GM23248 (cell line): ENCODE data around the gene CARD10. TPM values are rescaled to one million over a fixed set of nuclear protein-coding genes. Genes with fewer than 3 reads are reported as not detected.

Source experiments
- DNase-seq: peaks from one replicate; pipeline ENCODE4 v3.0.0-alpha.2; 2015
- H2AFZ ChIP-seq: fragments of 200-600 bp; sonication (generic); 2 replicates; pipeline ENCODE4 v1.6.1; 2016; ENCODE audit warnings: antibody characterized with exemption
- H3F3A ChIP-seq: fragments of 200-600 bp; sonication (generic); 2 replicates; pipeline ENCODE4 v1.6.1; 2016; ENCODE audit warnings: mild to moderate bottlenecking, antibody characterized with exemption, mixed run types; ENCODE audit not compliant: insufficient read depth
- H3K27ac ChIP-seq: fragments of 200-600 bp; sonication (generic); 2 replicates; pipeline ENCODE4 v1.5.1; 2016; ENCODE audit warnings: mild to moderate bottlenecking
- H3K27me3 ChIP-seq: fragments of 200-600 bp; sonication (generic); replicated peaks from 2 replicates; pipeline ENCODE4 v1.6.1; 2016; ENCODE audit warnings: mild to moderate bottlenecking; ENCODE audit not compliant: insufficient read depth
- H3K36me3 ChIP-seq: fragments of 200-600 bp; sonication (generic); 2 replicates; pipeline ENCODE4 v1.6.1; 2016; ENCODE audit warnings: low read depth, mild to moderate bottlenecking
- H3K4me1 ChIP-seq: fragments of 200-600 bp; sonication (generic); 2 replicates; pipeline ENCODE4 v1.6.1; 2016; ENCODE audit warnings: mild to moderate bottlenecking; ENCODE audit not compliant: insufficient read depth
- H3K4me2 ChIP-seq: fragments of 200-600 bp; sonication (generic); one replicate; pipeline ENCODE4 v1.6.1; 2016; ENCODE audit warnings: mild to moderate bottlenecking; ENCODE audit not compliant: unreplicated experiment
- H3K4me3 ChIP-seq: fragments of 200-600 bp; sonication (generic); 2 replicates; pipeline ENCODE4 v1.5.1; 2016; ENCODE audit warnings: mild to moderate bottlenecking
- H3K79me2 ChIP-seq: fragments of 200-600 bp; sonication (generic); 2 replicates; pipeline ENCODE4 v1.6.1; 2016; ENCODE audit warnings: mild to moderate bottlenecking; ENCODE audit not compliant: insufficient read depth
- H3K9ac ChIP-seq: fragments of 200-600 bp; sonication (generic); 2 replicates; pipeline ENCODE4 v1.6.1; 2016; ENCODE audit warnings: mild to moderate bottlenecking
- H3K9me2 ChIP-seq: fragments of 200-600 bp; sonication (generic); 2 replicates; pipeline ENCODE4 v1.6.1; 2016; ENCODE audit warnings: mixed run types, mild to moderate bottlenecking, moderate library complexity; ENCODE audit not compliant: insufficient read depth
- H3K9me3 ChIP-seq: fragments of 200-600 bp; sonication (generic); one replicate; pipeline ENCODE4 v1.6.1; 2017; ENCODE audit warnings: low read depth
- H4K20me1 ChIP-seq: fragments of 200-600 bp; sonication (generic); 2 replicates; pipeline ENCODE4 v1.6.0; 2016; ENCODE audit not compliant: insufficient read depth
- EZH2 ChIP-seq: fragments of 200-600 bp; sonication (generic); IDR thresholded peaks from 2 replicates; pipeline ENCODE4 v1.6.1; 2018; ENCODE audit warnings: antibody characterized with exemption, mild to moderate bottlenecking; ENCODE audit not compliant: insufficient read depth, poor library complexity, severe bottlenecking
- EZH2phosphoT487 ChIP-seq: fragments of 200-600 bp; sonication (generic); IDR thresholded peaks from 2 replicates; pipeline ENCODE4 v1.6.1; 2018; ENCODE audit warnings: antibody characterized with exemption, moderate library complexity, mild to moderate bottlenecking, low read depth; ENCODE audit not compliant: insufficient read depth
- WGBS, 2 experiments: methylation state at CpG; one replicate each; pipeline ENCODE4 v1.1.6; 2015 to 2017; ENCODE audit warnings: low lambda C conversion rate in 2 of 2, low coverage in 1 of 2; ENCODE audit errors: missing lambda C conversion rate in 2 of 2; 5-methylcytosine and 5-hydroxymethylcytosine counted together
- in situ Hi-C: fragments of 300-500 bp; cut with MboI; formaldehyde crosslinking; loops from 2 replicates; pipeline ENCODE4 v1.15.0; 2020
- polyA plus RNA-seq: library from polyadenylated mRNA; unstranded; fragments of >200 nt; fragmentation: Nextera tagmentation; extraction: Ambion mirVana; gene quantifications from 2 replicates; pipeline ENCODE4 v1.2.1, GENCODE V29; 2016
- total RNA-seq: library from RNA; depleted of rRNA; stranded (reverse); fragments of >200 nt; shearing (Covaris generic); gene quantifications from 2 replicates; pipeline ENCODE4 v1.2.3, GENCODE V29; 2014

The CARD10 gene
- total and polyA plus RNA-seq, 2 experiments from 2014 or later: 2.8 to 4.4 TPM

DNA sequence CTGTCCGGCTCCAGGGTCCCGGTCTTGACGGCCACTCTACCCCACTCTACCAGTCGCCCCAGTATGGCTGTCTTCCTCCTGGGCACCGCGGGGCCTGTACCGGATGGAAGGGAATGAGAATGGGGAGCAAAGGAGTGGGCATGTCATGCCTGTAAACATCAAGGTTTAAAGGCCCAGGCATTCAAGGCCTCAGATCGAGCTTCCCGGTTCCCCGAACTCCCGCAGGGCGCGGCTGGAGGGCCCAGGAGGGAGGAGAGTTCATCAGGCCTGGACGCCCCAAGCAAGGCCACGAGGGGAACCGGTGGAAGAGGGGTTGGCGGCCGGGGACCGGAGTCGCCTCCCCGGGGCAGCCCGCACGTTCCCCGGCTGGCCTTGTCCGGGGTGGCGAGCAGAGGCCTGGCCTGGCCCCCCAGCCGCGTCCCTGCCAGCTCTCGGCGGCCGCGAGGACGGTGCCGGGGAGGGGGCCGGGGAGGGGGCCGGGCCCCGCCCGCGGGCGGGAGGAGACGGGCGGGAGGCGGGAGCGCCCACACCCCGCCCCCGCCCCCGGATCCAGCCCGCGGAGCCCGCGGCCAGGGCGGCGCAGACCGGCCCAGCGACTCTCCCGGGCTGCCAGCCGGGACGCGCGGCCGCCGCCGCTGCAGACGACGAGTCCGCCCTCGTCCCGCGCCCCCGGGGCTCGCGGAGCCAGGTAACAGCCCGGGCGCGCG, 40.8 kb upstream of the CARD10 start, which contains the start of gene CDC42EP1:
Gene CDC42EP1 (plus strand): TSS at position 580 of the 707 bp plus-strand sequence. CDS start 5,870 bp downstream, outside the sequence.
- H3F3A ChIP-seq: peaks cover 28% of the 10 kb centered on the region
- no peak for TF ChIP-seq EZH2phosphoT487
- TF ChIP-seq EZH2: no peak
- H3K9me2 ChIP-seq: no peaks in the 10 kb centered on the region
- H3K27me3 ChIP-seq: no peaks in the 10 kb centered on the region
- peaks cover 51% of the 10 kb centered on the region for H3K79me2 ChIP-seq
- H3K4me1 ChIP-seq: peaks cover 35% of the 10 kb centered on the region
- peak within 1 kb of the TSS; percentile 90 for H3K4me3 ChIP-seq
- in situ Hi-C loops: no loop called here
- peak within 1 kb of the TSS; percentile 95 for H3K9ac ChIP-seq
- H3K27ac ChIP-seq: peak within 1 kb of the TSS; percentile 94
- H3K36me3 ChIP-seq: no peaks in the 10 kb centered on the region
- peaks cover 11% of the 10 kb centered on the region; the same call in 1 of the 2 replicates for H4K20me1 ChIP-seq
- 3 to 5% methylated on average over 32 to 71 of the region's 76 CpGs for WGBS, 2 experiments
- H3K9me3 ChIP-seq: no peaks in the 10 kb centered on the region
- peak within 1 kb of the TSS; percentile 80 for H2AFZ ChIP-seq
- peak; percentile 82 for DNase-seq
- H3K4me2 ChIP-seq: peak within 1 kb of the TSS; percentile 91

DNA sequence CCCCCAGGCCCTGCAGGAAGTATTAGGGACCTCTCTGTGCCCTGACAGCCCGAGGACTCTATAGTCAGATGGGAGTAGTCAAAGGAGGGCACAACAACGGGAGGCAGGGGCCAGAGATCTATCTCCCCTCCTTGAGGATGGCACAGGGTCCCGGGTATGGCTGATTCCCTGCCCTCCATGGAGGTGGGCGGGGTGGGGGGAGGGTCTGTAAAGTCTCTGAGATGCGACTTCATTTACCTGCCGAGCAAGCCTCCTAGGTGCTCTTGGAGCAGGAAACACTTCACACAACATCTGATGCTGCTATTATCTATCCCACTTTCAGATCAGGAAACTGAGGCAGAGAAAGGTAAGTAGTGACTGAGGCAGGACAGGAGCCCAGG, 40.3 kb upstream of the CARD10 start:
- peak overlapping the region; percentile 95 for H3K9ac ChIP-seq
- no peaks in the 10 kb centered on the region for H3K9me3 ChIP-seq
- no peak for DNase-seq
- H3K27me3 ChIP-seq: no peaks in the 10 kb centered on the region
- no peaks in the 10 kb centered on the region for H3K9me2 ChIP-seq
- 57 to 66% methylated on average over 6 of the region's 6 CpGs for WGBS, 2 experiments
- in situ Hi-C loops: no loop called here
- peaks cover 45% of the 10 kb centered on the region for H3K79me2 ChIP-seq
- H3F3A ChIP-seq: peaks cover 23% of the 10 kb centered on the region
- no peak for TF ChIP-seq EZH2phosphoT487
- TF ChIP-seq EZH2: no peak
- peak overlapping the region; percentile 87 for H3K4me2 ChIP-seq
- H3K27ac ChIP-seq: peak overlapping the region; percentile 94
- peak overlapping the region; percentile 90 for H3K4me3 ChIP-seq
- peaks cover 31% of the 10 kb centered on the region for H3K4me1 ChIP-seq
- no peaks in the 10 kb centered on the region for H3K36me3 ChIP-seq
- H4K20me1 ChIP-seq: peaks cover 11% of the 10 kb centered on the region; the same call in 1 of the 2 replicates
- peak overlapping the region; percentile 80 for H2AFZ ChIP-seq

DNA sequence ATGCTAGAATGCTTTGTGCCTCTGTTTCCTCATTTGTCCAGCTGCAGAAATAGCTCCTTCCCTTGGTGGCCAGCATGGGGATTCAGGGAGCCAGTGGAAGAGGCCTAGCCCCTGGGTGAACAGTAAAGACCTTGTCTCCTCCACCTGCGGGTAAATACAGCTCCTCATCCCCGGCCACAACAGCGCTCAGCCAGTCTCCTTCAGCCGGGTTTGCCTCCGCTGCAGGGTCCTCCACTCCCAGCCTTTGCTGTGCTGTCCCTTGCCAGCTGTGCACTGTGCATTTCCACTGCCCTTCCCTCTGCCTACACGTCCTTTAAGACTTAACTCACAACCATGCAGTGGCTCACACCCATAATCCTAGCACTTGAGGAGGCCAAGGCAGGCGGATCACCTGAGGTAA, 39.6 kb upstream of the CARD10 start:
- H3K27ac ChIP-seq: no peak overlapping the region
- 97 to 98% methylated on average over 7 of the region's 7 CpGs for WGBS, 2 experiments
- no peaks in the 10 kb centered on the region for H3K27me3 ChIP-seq
- no peak overlapping the region for H3K9ac ChIP-seq
- peaks cover 38% of the 10 kb centered on the region for H3K79me2 ChIP-seq
- H3F3A ChIP-seq: peaks cover 17% of the 10 kb centered on the region
- no peak for DNase-seq
- H3K4me1 ChIP-seq: peaks cover 24% of the 10 kb centered on the region
- no peaks in the 10 kb centered on the region for H3K36me3 ChIP-seq
- in situ Hi-C loops: no loop called here
- H3K9me2 ChIP-seq: no peaks in the 10 kb centered on the region
- peaks cover 4% of the 10 kb centered on the region; the same call in 1 of the 2 replicates for H4K20me1 ChIP-seq
- H3K4me2 ChIP-seq: no peak overlapping the region
- TF ChIP-seq EZH2 (no peak), EZH2phosphoT487 (no peak)
- no peak overlapping the region for H3K4me3 ChIP-seq
- H2AFZ ChIP-seq: no peak overlapping the region
- H3K9me3 ChIP-seq: no peaks in the 10 kb centered on the region

DNA sequence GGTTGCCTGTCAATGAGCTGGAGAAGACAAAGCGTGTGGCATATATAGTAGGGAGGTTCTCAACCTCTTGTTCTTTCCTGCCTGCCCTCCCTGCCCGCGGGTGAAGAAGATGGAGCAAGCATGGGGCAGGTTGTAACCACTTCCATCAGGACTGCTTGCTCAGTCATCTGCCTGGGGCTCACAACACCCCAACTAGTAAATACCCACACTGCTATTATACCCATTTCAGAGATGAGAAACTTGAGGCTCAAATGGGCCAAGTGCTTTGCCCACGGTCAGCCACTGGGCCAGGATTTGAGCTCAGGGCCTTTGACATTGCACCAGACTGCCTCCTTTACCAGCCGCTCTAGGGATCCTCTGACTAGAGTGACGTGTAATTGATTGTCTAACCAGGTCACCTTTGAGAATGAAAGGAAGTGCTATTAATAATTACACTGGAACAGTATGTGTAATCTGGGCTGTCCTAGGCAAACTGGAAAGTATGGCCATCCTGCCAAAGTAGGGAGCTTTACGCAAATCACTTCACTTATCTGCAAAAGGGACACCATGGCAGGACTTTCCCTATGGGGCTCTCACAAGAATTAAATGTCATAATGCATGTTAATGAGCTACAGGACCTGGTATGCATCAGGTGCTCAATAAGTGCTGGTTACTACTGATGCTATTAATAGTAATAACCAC, 38.2 kb upstream of the CARD10 start:
- DNase-seq: no peak
- H4K20me1 ChIP-seq: no peaks in the 10 kb centered on the region
- in situ Hi-C loops: no loop called here
- H3K9me3 ChIP-seq: no peaks in the 10 kb centered on the region
- no peak overlapping the region for H3K27ac ChIP-seq
- no peak overlapping the region for H2AFZ ChIP-seq
- WGBS, 2 experiments: 91% methylated on average over 7 of the region's 7 CpGs
- H3F3A ChIP-seq: peaks cover 6% of the 10 kb centered on the region
- H3K4me2 ChIP-seq: no peak overlapping the region
- peaks cover 26% of the 10 kb centered on the region for H3K79me2 ChIP-seq
- no peak overlapping the region for H3K9ac ChIP-seq
- TF ChIP-seq EZH2phosphoT487 (no peak), EZH2 (no peak)
- H3K4me3 ChIP-seq: no peak overlapping the region
- no peaks in the 10 kb centered on the region for H3K27me3 ChIP-seq
- H3K4me1 ChIP-seq: peaks cover 17% of the 10 kb centered on the region
- H3K9me2 ChIP-seq: no peaks in the 10 kb centered on the region
- H3K36me3 ChIP-seq: no peaks in the 10 kb centered on the region
